K562 (cell line): ENCODE measurements around the gene SCYL1. TPM values are rescaled to one million over a fixed set of nuclear protein-coding genes. Genes with fewer than 3 reads are reported as not detected.

ENCODE experiments used
- AFF1 ChIP-seq, 2 experiments: fragments of 450-650 bp; IDR thresholded peaks; 2 replicates each; pipeline ENCODE4 v1.6.1; 2018; ENCODE audit warnings: mild to moderate bottlenecking in 2 of 2, low read depth in 1 of 2; ENCODE audit not compliant: partially characterized antibody in 2 of 2
- DDX20 ChIP-seq: fragments of 450-650 bp; IDR thresholded peaks from 2 replicates; pipeline ENCODE4 v1.6.1; 2016; ENCODE audit warnings: missing genetic modification characterization, low read depth, mild to moderate bottlenecking, missing compliant biosample characterization, moderate library complexity
- DPF2 ChIP-seq: fragments of 450-650 bp; IDR thresholded peaks from 2 replicates; pipeline ENCODE4 v1.6.1; 2016
- HMBOX1 ChIP-seq: sonication (generic); IDR thresholded peaks from 2 replicates; pipeline ENCODE4 v1.6.1; 2016
- MTA1 ChIP-seq: fragments of 450-650 bp; IDR thresholded peaks from 2 replicates; pipeline ENCODE4 v1.6.1; 2017; ENCODE audit warnings: borderline replicate concordance
- PML ChIP-seq: IDR thresholded peaks from 2 replicates; pipeline ENCODE4 v1.6.1; 2012; ENCODE audit warnings: low read length, inconsistent platforms
- ZC3H11A ChIP-seq: IDR thresholded peaks from 2 replicates; pipeline ENCODE4 v1.6.1; 2012; ENCODE audit warnings: low read depth, low read length, improper control_type of control experiment
- ZNF639 ChIP-seq, 2 experiments: fragments of 200-800 bp in 1 of 2; sonication (Bioruptor generic) in 1 of 2; sonication (generic) in 1 of 2; formaldehyde crosslinking in 1 of 2; IDR thresholded peaks in 1 of 2; conservative IDR thresholded peaks in 1 of 2; 2 replicates each; pipeline versions ENCODE4 v1.5.0 to v1.6.1; 2016 to 2020; ENCODE audit warnings: missing compliant biosample characterization in 1 of 2, missing genetic modification characterization in 1 of 2, missing genetic modification reagents in 1 of 2
- polyA plus RNA-seq, 8 experiments: library from polyadenylated mRNA; depleted of rRNA in 4 of 8; stranded (reverse) in 5 of 8; unstranded in 3 of 8; fragments of >200 nt; fragmentation: Nextera tagmentation in 2 of 8; fragmentation: Illumina TruSeq in 1 of 8; extraction: Ambion mirVana in 2 of 8; extraction: Trizol in 1 of 8; gene quantifications; 2 replicates each; pipeline versions ENCODE4 v1.2.1 to v1.2.3, GENCODE V29; 2011 to 2014; ENCODE audit warnings: inconsistent platforms in 1 of 8, missing spikeins in 1 of 8
- total RNA-seq, 7 experiments: library from RNA; depleted of rRNA in 6 of 7; stranded (reverse); fragments of >200 nt in 6 of 7; fragmentation: Illumina TruSeq in 2 of 7; extraction: Trizol in 2 of 7; gene quantifications; 2 replicates each; pipeline versions ENCODE4 v1.2.1 to v1.2.3, GENCODE V29; 2011 to 2021; ENCODE audit warnings: low replicate concordance in 1 of 7
- TF ChIP-seq, protein P1 (sequence below): fragments of 250-450 bp; sonication (Bioruptor Pico); IDR thresholded peaks from 2 replicates; pipeline ENCODE4 v1.4.0; 2020; ENCODE audit warnings: mild to moderate bottlenecking, moderate library complexity, borderline replicate concordance
- TF ChIP-seq, protein P2 (sequence below): sonication (generic); formaldehyde crosslinking; IDR thresholded peaks from 2 replicates; pipeline ENCODE4 v1.8.0; 2022; ENCODE audit warnings: missing genetic modification reagents, mild to moderate bottlenecking, borderline replicate concordance
- TF ChIP-seq, protein P3 (sequence below): sonication (generic); formaldehyde crosslinking; IDR thresholded peaks from 2 replicates; pipeline ENCODE4 v1.8.0; 2022; ENCODE audit warnings: mild to moderate bottlenecking, missing genetic modification reagents
- TF ChIP-seq, protein P4 (sequence below): fragments of 250-450 bp; sonication (Bioruptor Pico); IDR thresholded peaks from 2 replicates; pipeline ENCODE4 v1.5.0; 2021

SCYL1 gene
- total and polyA plus RNA-seq, 9 of the 15 experiments (the other 6 are each of a cell fraction or from before 2014, with no cell fraction given) = 1.9 to 145 (median 57.6) TPM

DNA sequence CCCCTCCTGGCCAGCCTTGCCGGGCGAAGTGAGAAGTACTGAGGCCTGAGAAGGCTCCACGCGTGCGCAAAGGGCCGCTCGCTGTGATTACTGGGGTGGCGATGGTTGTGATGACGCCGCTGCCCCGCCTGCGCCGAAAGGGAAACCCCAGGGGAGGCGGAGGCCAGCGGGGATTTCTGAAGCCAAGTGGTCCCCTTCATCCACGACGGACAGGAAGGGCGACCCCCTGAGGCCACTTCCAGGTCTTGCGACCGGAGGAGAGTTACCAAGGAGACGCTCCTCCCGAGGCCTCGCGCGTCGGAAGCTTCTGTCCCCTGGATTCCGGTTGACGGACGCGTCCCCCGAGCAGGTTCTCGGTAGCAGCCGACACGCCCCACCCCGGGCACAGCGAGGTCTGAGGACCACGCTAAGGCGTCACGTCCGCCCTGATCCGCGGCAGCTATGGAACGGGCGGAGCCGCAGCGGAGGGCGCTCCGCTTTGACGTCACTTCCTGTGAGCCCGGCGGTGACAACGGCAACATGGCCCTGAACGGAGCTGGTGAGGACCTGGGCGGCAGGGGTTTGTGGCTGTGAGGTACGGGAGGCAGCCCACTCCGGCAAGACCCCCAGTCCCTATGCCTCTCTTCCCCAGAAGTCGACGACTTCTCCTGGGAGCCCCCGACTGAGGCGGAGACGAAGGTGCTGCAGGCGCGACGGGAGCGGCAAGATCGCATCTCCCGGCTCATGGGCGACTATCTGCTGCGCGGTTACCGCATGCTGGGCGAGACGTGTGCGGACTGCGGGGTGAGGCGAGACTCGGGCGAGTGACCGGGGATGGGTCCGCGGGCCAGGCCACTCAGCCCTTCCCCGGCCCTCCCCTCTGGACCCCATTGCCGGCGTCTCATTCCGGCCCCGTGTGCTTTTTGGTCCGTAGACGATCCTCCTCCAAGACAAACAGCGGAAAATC is 45.4 kb downstream of the SCYL1 start, which contains the start of gene ZNRD2 (continued):
- TF ChIP-seq HMBOX1 (no peak), MTA1 (peak; percentile 99), DDX20 (tag) (no peak), AFF1 (IDR thresholded peaks at IDR 0.05; ENCODE audit: low read depth in 1 of 2, partially characterized antibody in 2 of 2) (no peak), ZC3H11A (no peak), ZNF639 (CRISPR knock-in tag; conservative IDR thresholded peaks at IDR 0.05 in 1 of 2, IDR thresholded peaks at IDR 0.05 in 1 of 2) (peak in 1 of 2 experiments; percentile 99; a peak in 2 of 4 replicates), DPF2 (no peak), PML (no peak)
- TF ChIP-seq, protein P1, sequence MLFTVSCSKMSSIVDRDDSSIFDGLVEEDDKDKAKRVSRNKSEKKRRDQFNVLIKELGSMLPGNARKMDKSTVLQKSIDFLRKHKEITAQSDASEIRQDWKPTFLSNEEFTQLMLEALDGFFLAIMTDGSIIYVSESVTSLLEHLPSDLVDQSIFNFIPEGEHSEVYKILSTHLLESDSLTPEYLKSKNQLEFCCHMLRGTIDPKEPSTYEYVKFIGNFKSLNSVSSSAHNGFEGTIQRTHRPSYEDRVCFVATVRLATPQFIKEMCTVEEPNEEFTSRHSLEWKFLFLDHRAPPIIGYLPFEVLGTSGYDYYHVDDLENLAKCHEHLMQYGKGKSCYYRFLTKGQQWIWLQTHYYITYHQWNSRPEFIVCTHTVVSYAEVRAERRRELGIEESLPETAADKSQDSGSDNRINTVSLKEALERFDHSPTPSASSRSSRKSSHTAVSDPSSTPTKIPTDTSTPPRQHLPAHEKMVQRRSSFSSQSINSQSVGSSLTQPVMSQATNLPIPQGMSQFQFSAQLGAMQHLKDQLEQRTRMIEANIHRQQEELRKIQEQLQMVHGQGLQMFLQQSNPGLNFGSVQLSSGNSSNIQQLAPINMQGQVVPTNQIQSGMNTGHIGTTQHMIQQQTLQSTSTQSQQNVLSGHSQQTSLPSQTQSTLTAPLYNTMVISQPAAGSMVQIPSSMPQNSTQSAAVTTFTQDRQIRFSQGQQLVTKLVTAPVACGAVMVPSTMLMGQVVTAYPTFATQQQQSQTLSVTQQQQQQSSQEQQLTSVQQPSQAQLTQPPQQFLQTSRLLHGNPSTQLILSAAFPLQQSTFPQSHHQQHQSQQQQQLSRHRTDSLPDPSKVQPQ = no peak
- TF ChIP-seq, protein P2, sequence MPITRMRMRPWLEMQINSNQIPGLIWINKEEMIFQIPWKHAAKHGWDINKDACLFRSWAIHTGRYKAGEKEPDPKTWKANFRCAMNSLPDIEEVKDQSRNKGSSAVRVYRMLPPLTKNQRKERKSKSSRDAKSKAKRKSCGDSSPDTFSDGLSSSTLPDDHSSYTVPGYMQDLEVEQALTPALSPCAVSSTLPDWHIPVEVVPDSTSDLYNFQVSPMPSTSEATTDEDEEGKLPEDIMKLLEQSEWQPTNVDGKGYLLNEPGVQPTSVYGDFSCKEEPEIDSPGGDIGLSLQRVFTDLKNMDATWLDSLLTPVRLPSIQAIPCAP = no peak
- TF ChIP-seq, protein P3, sequence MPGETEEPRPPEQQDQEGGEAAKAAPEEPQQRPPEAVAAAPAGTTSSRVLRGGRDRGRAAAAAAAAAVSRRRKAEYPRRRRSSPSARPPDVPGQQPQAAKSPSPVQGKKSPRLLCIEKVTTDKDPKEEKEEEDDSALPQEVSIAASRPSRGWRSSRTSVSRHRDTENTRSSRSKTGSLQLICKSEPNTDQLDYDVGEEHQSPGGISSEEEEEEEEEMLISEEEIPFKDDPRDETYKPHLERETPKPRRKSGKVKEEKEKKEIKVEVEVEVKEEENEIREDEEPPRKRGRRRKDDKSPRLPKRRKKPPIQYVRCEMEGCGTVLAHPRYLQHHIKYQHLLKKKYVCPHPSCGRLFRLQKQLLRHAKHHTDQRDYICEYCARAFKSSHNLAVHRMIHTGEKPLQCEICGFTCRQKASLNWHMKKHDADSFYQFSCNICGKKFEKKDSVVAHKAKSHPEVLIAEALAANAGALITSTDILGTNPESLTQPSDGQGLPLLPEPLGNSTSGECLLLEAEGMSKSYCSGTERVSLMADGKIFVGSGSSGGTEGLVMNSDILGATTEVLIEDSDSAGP (CRISPR knock-in tag) = peak; percentile 53; the same call in 1 of the 2 replicates
- TF ChIP-seq, protein P4, sequence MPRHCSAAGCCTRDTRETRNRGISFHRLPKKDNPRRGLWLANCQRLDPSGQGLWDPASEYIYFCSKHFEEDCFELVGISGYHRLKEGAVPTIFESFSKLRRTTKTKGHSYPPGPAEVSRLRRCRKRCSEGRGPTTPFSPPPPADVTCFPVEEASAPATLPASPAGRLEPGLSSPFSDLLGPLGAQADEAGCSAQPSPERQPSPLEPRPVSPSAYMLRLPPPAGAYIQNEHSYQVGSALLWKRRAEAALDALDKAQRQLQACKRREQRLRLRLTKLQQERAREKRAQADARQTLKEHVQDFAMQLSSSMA = 0 out of 2 replicates have a peak, but pooled peaks have one; percentile 23
